Measurements from ENCODE around the gene RXRA.

The RXRA gene

GRCh38 chr9:134428559-134428958, 102.3 kb downstream of the RXRA start:
- Histone ChIP-seq H3K27me3 (no peaks in the 10 kb centered on the region), H3K4me1 (ENCODE audit: control insufficient read depth in 1 of 2, insufficient read depth in 1 of 2, low read depth in 1 of 2, low read length in 1 of 2) (no peaks in the 10 kb centered on the region), H3K27ac (no peak overlapping the region), H3K36me3 (peaks cover 97% of the 10 kb centered on the region), H3K4me3 (ENCODE audit: low read depth in 1 of 2, low read length in 1 of 2) (no peak overlapping the region), H3K9me3 (no peaks in the 10 kb centered on the region)
- no peak for TF ChIP-seq CTCF (IDR thresholded peaks at IDR 0.05)

DNA sequence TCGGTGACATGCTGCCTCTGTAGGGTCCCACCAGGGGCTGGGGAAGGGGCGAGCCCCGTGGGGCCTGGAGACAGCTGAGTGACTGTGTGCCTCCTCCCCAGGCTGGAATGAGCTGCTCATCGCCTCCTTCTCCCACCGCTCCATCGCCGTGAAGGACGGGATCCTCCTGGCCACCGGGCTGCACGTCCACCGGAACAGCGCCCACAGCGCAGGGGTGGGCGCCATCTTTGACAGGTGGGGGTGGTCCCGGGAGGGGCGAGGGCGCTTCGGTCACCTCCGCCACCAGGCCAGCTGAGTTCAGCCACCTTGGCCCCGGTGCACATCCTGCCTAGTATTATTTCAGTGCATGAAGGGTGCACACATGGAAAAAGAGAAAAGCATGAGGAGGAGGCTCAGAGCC, 102.8 kb downstream of the RXRA start:
- Histone ChIP-seq H3K27ac (no peak overlapping the region), H3K27me3 (no peaks in the 10 kb centered on the region), H3K4me1 (ENCODE audit: control insufficient read depth in 1 of 2, insufficient read depth in 1 of 2, low read depth in 1 of 2, low read length in 1 of 2) (no peaks in the 10 kb centered on the region), H3K4me3 (ENCODE audit: low read depth in 1 of 2, low read length in 1 of 2) (no peak overlapping the region), H3K9me3 (no peaks in the 10 kb centered on the region), H3K36me3 (peaks cover 97% of the 10 kb centered on the region)
- no peak for TF ChIP-seq CTCF (IDR thresholded peaks at IDR 0.05)

- no peaks in the 10 kb centered on the region for H3K4me1 ChIP-seq (ENCODE audit: control insufficient read depth in 1 of 2, insufficient read depth in 1 of 2, low read depth in 1 of 2, low read length in 1 of 2)
- H3K36me3 ChIP-seq: peaks cover 97% of the 10 kb centered on the region
- H3K27me3 ChIP-seq: no peaks in the 10 kb centered on the region
- H3K27ac ChIP-seq: no peak overlapping the region
- no peak overlapping the region for H3K4me3 ChIP-seq (ENCODE audit: low read depth in 1 of 2, low read length in 1 of 2)
- H3K9me3 ChIP-seq: no peaks in the 10 kb centered on the region
- no peak for TF ChIP-seq CTCF (IDR thresholded peaks at IDR 0.05)
These were observed 103.2 kb downstream of the RXRA start for GRCh38 chr9:134429481-134429880.

- Histone ChIP-seq H3K27ac (no peak overlapping the region), H3K4me1 (ENCODE audit: control insufficient read depth in 1 of 2, insufficient read depth in 1 of 2, low read depth in 1 of 2, low read length in 1 of 2) (no peaks in the 10 kb centered on the region), H3K9me3 (no peaks in the 10 kb centered on the region), H3K27me3 (no peaks in the 10 kb centered on the region), H3K36me3 (peaks cover 97% of the 10 kb centered on the region), H3K4me3 (ENCODE audit: low read depth in 1 of 2, low read length in 1 of 2) (no peak overlapping the region)
- no peak for TF ChIP-seq CTCF (IDR thresholded peaks at IDR 0.05)
These were observed 104.8 kb downstream of the RXRA start for GRCh38 chr9:134431095-134431494.

DNA sequence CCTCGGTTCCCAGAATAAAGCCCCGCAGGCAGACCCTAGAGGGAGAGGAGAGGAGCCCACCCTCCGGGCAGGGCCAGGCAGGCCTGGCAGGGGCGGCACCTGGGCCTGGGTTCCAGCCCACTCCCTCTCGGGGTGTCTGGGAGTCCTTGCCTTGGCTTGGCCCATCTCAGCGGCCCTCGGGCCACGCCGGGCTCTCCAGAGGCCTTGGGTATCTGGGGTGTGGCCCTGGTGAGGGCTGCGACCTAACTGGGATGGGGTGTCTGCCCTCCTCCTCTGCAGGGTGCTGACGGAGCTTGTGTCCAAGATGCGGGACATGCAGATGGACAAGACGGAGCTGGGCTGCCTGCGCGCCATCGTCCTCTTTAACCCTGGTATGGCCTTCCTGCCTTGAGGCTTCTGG, 105.4 kb downstream of the RXRA start:
- Histone ChIP-seq H3K4me3 (ENCODE audit: low read depth in 1 of 2, low read length in 1 of 2) (no peak overlapping the region), H3K27me3 (no peaks in the 10 kb centered on the region), H3K36me3 (peaks cover 97% of the 10 kb centered on the region), H3K27ac (no peak overlapping the region), H3K9me3 (no peaks in the 10 kb centered on the region), H3K4me1 (ENCODE audit: control insufficient read depth in 1 of 2, insufficient read depth in 1 of 2, low read depth in 1 of 2, low read length in 1 of 2) (no peaks in the 10 kb centered on the region)
- TF ChIP-seq CTCF (IDR thresholded peaks at IDR 0.05): no peak

- H3K36me3 ChIP-seq: peaks cover 97% of the 10 kb centered on the region
- H3K4me3 ChIP-seq (ENCODE audit: low read depth in 1 of 2, low read length in 1 of 2): no peak overlapping the region
- no peaks in the 10 kb centered on the region for H3K4me1 ChIP-seq (ENCODE audit: control insufficient read depth in 1 of 2, insufficient read depth in 1 of 2, low read depth in 1 of 2, low read length in 1 of 2)
- H3K27ac ChIP-seq: no peak overlapping the region
- no peaks in the 10 kb centered on the region for H3K27me3 ChIP-seq
- no peak for TF ChIP-seq CTCF (IDR thresholded peaks at IDR 0.05)
- no peaks in the 10 kb centered on the region for H3K9me3 ChIP-seq
These were observed 106.2 kb downstream of the RXRA start for GRCh38 chr9:134432471-134432870.
